Liver (tissue), 3 donors: ENCODE measurements around the gene HSD17B12.

Experiments
- RXRA ChIP-seq, 2 donors: IDR thresholded peaks; 2 replicates each; pipeline ENCODE4 v1.6.1; 2017 to 2018; ENCODE audit warnings: antibody characterized with exemption in 2 of 2, mild to moderate bottlenecking in 1 of 2
- TAF1 ChIP-seq: conservative IDR thresholded peaks from 2 replicates; pipeline ENCODE4 v1.6.1; 2016; ENCODE audit warnings: antibody characterized with exemption, mild to moderate bottlenecking
- TF ChIP-seq, protein P1 (sequence below): IDR thresholded peaks from 2 replicates; pipeline ENCODE4 v1.6.1; 2016; ENCODE audit warnings: antibody characterized with exemption
- TF ChIP-seq, protein P2 (sequence below): fragments of 150-350 bp; IDR thresholded peaks from 2 replicates; pipeline ENCODE4 v1.5.1; 2017; ENCODE audit warnings: improper control_type of control experiment, low read depth, low read length; ENCODE audit not compliant: missing input control
- TF ChIP-seq, protein P3 (sequence below): IDR thresholded peaks from 2 replicates; pipeline ENCODE4 v1.6.1; 2016; ENCODE audit warnings: antibody characterized with exemption, mild to moderate bottlenecking
- donor health status: healthy.
- donor health status: healthy.

DNA sequence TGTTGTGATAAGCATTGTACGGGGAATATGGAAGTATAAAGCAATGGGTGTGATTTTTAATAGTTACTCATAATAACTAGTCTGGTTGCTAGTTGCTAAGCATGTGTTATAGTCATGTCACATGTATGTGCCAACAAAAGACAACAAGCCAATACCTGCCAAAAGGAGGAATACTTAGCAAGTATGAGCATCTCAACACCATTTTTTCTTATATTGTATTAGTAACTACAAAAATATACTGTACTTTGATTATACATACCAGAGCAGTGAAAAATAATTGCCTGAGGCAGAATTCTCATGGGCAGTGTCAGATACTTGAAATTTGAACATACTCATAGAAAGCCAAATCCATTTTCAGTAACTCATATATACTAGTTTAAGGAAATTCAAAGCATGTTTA lies 137.7 kb downstream of the HSD17B12 start:
- TF ChIP-seq, protein P1, sequence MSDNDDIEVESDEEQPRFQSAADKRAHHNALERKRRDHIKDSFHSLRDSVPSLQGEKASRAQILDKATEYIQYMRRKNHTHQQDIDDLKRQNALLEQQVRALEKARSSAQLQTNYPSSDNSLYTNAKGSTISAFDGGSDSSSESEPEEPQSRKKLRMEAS, result no peak
- TF ChIP-seq, protein P2, sequence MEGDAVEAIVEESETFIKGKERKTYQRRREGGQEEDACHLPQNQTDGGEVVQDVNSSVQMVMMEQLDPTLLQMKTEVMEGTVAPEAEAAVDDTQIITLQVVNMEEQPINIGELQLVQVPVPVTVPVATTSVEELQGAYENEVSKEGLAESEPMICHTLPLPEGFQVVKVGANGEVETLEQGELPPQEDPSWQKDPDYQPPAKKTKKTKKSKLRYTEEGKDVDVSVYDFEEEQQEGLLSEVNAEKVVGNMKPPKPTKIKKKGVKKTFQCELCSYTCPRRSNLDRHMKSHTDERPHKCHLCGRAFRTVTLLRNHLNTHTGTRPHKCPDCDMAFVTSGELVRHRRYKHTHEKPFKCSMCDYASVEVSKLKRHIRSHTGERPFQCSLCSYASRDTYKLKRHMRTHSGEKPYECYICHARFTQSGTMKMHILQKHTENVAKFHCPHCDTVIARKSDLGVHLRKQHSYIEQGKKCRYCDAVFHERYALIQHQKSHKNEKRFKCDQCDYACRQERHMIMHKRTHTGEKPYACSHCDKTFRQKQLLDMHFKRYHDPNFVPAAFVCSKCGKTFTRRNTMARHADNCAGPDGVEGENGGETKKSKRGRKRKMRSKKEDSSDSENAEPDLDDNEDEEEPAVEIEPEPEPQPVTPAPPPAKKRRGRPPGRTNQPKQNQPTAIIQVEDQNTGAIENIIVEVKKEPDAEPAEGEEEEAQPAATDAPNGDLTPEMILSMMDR, result no peak
- TF ChIP-seq RXRA (IDR thresholded peaks at IDR 0.05), result no peak
- TF ChIP-seq TAF1, result no peak
- TF ChIP-seq, protein P3, sequence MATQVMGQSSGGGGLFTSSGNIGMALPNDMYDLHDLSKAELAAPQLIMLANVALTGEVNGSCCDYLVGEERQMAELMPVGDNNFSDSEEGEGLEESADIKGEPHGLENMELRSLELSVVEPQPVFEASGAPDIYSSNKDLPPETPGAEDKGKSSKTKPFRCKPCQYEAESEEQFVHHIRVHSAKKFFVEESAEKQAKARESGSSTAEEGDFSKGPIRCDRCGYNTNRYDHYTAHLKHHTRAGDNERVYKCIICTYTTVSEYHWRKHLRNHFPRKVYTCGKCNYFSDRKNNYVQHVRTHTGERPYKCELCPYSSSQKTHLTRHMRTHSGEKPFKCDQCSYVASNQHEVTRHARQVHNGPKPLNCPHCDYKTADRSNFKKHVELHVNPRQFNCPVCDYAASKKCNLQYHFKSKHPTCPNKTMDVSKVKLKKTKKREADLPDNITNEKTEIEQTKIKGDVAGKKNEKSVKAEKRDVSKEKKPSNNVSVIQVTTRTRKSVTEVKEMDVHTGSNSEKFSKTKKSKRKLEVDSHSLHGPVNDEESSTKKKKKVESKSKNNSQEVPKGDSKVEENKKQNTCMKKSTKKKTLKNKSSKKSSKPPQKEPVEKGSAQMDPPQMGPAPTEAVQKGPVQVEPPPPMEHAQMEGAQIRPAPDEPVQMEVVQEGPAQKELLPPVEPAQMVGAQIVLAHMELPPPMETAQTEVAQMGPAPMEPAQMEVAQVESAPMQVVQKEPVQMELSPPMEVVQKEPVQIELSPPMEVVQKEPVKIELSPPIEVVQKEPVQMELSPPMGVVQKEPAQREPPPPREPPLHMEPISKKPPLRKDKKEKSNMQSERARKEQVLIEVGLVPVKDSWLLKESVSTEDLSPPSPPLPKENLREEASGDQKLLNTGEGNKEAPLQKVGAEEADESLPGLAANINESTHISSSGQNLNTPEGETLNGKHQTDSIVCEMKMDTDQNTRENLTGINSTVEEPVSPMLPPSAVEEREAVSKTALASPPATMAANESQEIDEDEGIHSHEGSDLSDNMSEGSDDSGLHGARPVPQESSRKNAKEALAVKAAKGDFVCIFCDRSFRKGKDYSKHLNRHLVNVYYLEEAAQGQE, result no peak
